CD4-positive, alpha-beta T cell treated with Interferon alpha-2 for 1 hour (primary cell): ENCODE data around the gene L1TD1.
"Not testable (repeated sequence)": the region's sequence is repeated elsewhere in the genome, so short reads cannot be mapped to it uniquely, and the experiment has no call there.

Source experiments
- DNase-seq, 2 donors: peaks; one replicate each; pipeline ENCODE4 v3.0.0-alpha.2; 2020 to 2022

L1TD1 gene

DNA sequence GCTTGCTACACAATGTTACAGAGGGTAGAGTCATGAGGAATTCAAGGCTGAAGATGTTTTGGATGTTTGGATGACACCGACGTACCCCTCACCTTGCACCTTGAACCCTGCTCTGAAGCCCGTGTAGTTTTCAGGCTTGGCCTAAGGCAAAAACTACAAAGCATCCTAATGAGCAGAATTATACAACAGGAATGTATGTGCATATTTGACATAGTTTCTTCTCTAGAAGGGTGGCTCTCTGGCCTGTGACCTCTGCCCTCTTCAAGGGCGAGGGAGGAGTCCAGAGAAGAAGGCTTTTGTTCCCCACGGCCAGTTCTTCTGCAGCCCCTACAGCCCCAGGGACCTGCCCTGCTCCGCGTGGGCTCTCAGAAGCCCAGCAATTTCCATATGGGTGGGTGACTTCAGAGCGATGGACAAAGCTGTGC, 43.3 kb downstream of the L1TD1 start:
- DNase-seq = no peak

- no peak for DNase-seq
Observed at GRCh38 chr1:62238507-62238906, 43.9 kb downstream of the L1TD1 start.

DNA sequence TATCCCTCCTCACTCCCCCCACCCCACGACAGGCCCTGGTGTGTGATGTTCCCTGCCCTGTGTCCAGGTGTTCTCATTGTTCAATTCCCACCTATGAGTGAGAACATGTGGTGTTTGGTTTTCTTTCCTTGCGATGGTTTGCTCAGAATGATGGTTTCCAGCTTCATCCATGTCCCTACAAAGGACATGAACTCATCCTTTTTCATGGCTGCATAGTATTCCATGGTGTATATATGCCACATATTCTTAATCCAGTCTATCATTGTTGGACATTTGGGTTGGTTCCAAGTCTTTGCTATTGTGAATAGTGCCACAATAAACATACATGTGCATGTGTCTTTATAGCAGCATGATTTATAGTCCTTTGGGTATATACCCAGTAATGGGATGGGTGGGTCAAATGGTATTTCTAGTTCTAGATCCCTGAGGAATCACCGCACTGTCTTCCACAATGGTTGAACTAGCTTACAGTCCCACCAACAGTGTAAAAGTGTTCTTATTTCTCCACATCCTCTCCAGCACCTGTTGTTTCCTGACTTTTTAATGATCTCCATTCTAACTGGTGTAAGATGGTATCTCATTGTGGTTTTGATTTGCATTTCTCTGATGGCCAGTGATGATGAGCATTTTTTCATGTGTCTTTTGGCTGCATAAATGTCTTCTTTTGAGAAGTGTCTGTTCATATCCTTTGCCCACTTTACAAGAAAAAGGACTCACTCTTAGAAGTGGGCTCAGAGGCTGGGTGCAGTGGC, 45.2 kb downstream of the L1TD1 start:
- not testable (repeated sequence) for DNase-seq

- no peak for DNase-seq
Observed at GRCh38 chr1:62240651-62241370, 46.2 kb downstream of the L1TD1 start.

GRCh38 chr1:62241371-62242131, 46.9 kb downstream of the L1TD1 start:
- DNase-seq = no peak

DNA sequence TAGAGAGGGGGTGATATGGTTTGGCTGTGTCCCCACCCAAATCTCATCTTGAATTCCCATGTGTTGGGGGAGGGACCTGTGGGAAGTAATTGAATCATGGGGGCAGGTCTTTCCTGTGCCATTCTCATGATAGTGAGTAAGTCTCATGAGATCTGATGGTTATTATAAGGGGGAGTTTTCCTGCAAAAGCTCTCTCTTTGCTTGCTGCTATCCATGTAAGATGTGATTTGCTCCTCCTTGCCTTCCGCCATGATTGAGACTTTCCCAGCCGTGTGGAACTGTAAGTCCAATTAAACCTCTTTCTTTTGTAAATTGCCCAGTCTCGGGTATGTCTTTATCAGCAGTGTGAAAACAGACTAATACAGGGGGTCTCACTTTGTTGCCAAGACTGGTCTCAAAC, 49.7 kb downstream of the L1TD1 start:
- DNase-seq = not testable (repeated sequence)

GRCh38 chr1:62245201-62245600, 50.6 kb downstream of the L1TD1 start:
- DNase-seq = no peak

DNA sequence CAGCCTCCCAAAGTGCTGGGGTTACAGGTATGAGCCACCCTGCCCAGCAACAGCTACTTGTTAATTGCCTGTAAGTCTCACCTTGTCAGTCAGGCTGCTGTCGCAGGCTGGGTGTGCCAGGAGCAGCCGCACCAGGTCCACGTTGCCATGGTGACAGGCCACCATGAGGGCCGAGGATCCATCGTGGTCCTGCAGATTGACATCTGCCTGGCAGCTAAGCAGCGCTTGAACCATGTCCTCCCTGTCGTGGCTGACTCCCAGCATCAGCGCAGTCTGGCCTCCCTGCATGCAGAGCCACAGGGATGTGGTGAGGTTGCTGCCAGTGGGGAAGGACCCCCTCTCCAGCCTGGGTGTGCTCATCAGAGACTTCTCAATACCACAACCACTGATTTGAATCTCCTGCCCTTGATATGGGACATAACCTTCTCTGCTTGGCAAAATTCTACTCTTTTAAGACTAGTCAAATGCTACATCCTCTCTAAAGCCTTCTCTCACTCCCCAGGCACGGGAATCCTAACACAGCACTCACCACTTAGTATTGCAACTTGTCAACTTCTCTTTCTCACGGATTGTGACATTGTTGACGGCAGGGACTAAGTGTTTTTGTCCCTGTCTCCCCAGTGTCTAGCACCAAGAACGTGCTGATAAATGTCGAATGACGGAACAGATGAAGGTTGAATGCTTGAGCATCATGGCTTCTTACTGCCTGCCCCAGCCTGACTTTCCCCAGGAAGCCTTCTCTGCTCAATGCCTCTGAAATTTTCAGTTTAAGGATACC, 52.9 kb downstream of the L1TD1 start:
- no peak for DNase-seq

- no peak for DNase-seq
Observed at GRCh38 chr1:62250126-62250726, 55.6 kb downstream of the L1TD1 start.

DNA sequence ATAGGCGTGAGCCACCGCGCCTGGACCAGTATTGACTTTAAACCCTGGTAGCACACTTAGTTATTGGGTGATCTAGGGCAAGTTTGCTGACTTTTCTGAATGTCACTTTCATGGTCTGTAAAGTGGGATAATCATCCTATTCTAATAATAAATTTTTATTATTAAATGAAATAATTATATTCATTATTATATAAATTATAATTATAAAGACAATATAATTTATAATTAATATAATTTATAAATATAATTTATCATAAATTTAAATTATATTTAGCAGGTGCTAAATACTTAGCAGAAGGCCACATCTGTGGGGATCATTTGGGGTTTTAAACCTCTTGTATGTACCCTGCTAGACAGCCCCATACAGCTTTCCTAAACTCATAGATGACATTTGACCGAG, 64.9 kb downstream of the L1TD1 start:
- DNase-seq = no peak

- DNase-seq = no peak
Observed at GRCh38 chr1:62260688-62261087, 66.0 kb downstream of the L1TD1 start.
